ENCODE results near the gene ENDOV. TPM values are rescaled to one million over a fixed set of nuclear protein-coding genes. Genes with fewer than 3 reads are reported as not detected.

The ENDOV gene
- total RNA-seq, 1 donor from 2014 or later = 11.5 TPM

GRCh38 chr17:80468242-80468641 is 53.3 kb downstream of the ENDOV start:
- DNase-seq = no peak

- peak; percentile 31 for DNase-seq
These were observed 54.0 kb downstream of the ENDOV start for GRCh38 chr17:80468781-80469493.

- no peak for DNase-seq
These were observed 54.7 kb downstream of the ENDOV start for GRCh38 chr17:80469667-80470066.

- DNase-seq = no peak
These were observed 55.6 kb downstream of the ENDOV start for GRCh38 chr17:80470603-80471002.

- DNase-seq = no peak
These were observed 57.0 kb downstream of the ENDOV start for GRCh38 chr17:80471922-80472321.

- DNase-seq = no peak
These were observed 58.0 kb downstream of the ENDOV start for GRCh38 chr17:80472996-80473395.

GRCh38 chr17:80473701-80474100 is 58.7 kb downstream of the ENDOV start:
- DNase-seq = no peak

GRCh38 chr17:80474231-80474960 is 59.4 kb downstream of the ENDOV start:
- no peak for DNase-seq

- DNase-seq = no peak
These were observed 60.3 kb downstream of the ENDOV start for GRCh38 chr17:80474961-80475909.

- no peak for DNase-seq
These were observed 61.2 kb downstream of the ENDOV start, which contains the start of gene NPTX1 for GRCh38 chr17:80475910-80476876. NPTX1 (minus strand) TSS chr17:80476607; CDS start chr17:80476446, 161 bp downstream.

GRCh38 chr17:80476877-80477646 is 62.1 kb downstream of the ENDOV start:
- DNase-seq = no peak

GRCh38 chr17:80477647-80478478 is 62.9 kb downstream of the ENDOV start:
- DNase-seq = no peak

GRCh38 chr17:80478487-80479245 is 63.7 kb downstream of the ENDOV start:
- DNase-seq = no peak

GRCh38 chr17:80479246-80479566 is 64.2 kb downstream of the ENDOV start:
- DNase-seq = no peak

GRCh38 chr17:80480248-80480647 is 65.3 kb downstream of the ENDOV start:
- no peak for DNase-seq

GRCh38 chr17:80481284-80482057 is 66.5 kb downstream of the ENDOV start:
- no peak for DNase-seq

- no peak for DNase-seq
These were observed 67.0 kb downstream of the ENDOV start for GRCh38 chr17:80482058-80482318.

- DNase-seq = no peak
These were observed 67.8 kb downstream of the ENDOV start for GRCh38 chr17:80482555-80483308.

Data from occipital lobe (tissue), 2 donors.